Endothelial cell of umbilical vein (primary cell): ENCODE data around the gene SCAPER. TPM values are rescaled to one million over a fixed set of nuclear protein-coding genes. Genes with fewer than 3 reads are reported as not detected.

ENCODE experiments used
- BruUV-seq: library from RNA; stranded (reverse); fragments of 400-500 nt; replicated peaks from 2 replicates; lab custom pipeline; 2021; lab: Mats Ljungman, UMichigan
- CTCF ChIA-PET: fragments of 300-600, 350-600 bp; sonication (Branson Sonifier 250); formaldehyde crosslinking; loops from one replicate; lab custom pipeline; 2021; ENCODE audit warnings: antibody characterized with exemption, inconsistent platforms; lab: Charles Lee
- POLR2A ChIA-PET: fragments of 300-600, 350-600 bp; sonication (Branson Sonifier 250); formaldehyde crosslinking; loops from one replicate; lab custom pipeline; 2021; ENCODE audit warnings: antibody characterized with exemption, inconsistent platforms; lab: Charles Lee
- DNase-seq: peaks from one replicate; pipeline ENCODE4 v3.0.0-alpha.2; 2011; ENCODE audit warnings: low read depth, low spot score
- FAIRE-seq: peaks from 2 replicates; lab custom pipeline; 2011; peaks lifted over from hg19 to GRCh38; lab: Jason Lieb, UNC
- H2AFZ ChIP-seq: 2 replicates; pipeline ENCODE4 v1.6.0; 2012; ENCODE audit warnings: low read depth, low read length, control low read depth, inconsistent platforms
- H3K27ac ChIP-seq: 2 replicates; pipeline ENCODE4 v1.5.1; 2011; ENCODE audit warnings: low read depth, mild to moderate bottlenecking, control low read depth, low read length, moderate library complexity; ENCODE audit not compliant: insufficient read depth
- H3K27me3 ChIP-seq, 2 experiments: 2 replicates each; pipeline versions ENCODE4 v1.6.0 to v1.6.1; 2011; ENCODE audit warnings: low read length in 2 of 2, mixed read lengths in 1 of 2; ENCODE audit not compliant: control insufficient read depth in 2 of 2, insufficient read depth in 2 of 2
- H3K36me3 ChIP-seq, 2 experiments: 2 replicates in 1 of 2; 3 replicates in 1 of 2; pipeline ENCODE4 v1.5.1; 2011; ENCODE audit warnings: low read length in 2 of 2, mild to moderate bottlenecking in 1 of 2, moderate library complexity in 1 of 2; ENCODE audit not compliant: control insufficient read depth in 2 of 2, insufficient read depth in 2 of 2; ENCODE audit errors: extremely low read depth in 1 of 2
- H3K4me1 ChIP-seq: 3 replicates; pipeline ENCODE4 v1.5.1; 2011; ENCODE audit warnings: mild to moderate bottlenecking, low read length; ENCODE audit not compliant: control insufficient read depth, insufficient read depth; ENCODE audit errors: extremely low read depth
- H3K4me2 ChIP-seq: 2 replicates; pipeline ENCODE4 v1.6.1; 2011; ENCODE audit warnings: low read length, control low read depth, mixed read lengths; ENCODE audit not compliant: insufficient read depth
- H3K4me3 ChIP-seq, 3 experiments: fragments of 200-600 bp in 1 of 3; sonication (generic), shearing (Covaris generic) in 1 of 3; replicated peaks in 1 of 3; 2 replicates each; pipeline ENCODE4 v1.5.1; 2011 to 2016; ENCODE audit warnings: control low read depth in 3 of 3, low read length in 3 of 3, mild to moderate bottlenecking in 2 of 3, inconsistent platforms in 1 of 3, low read depth in 1 of 3, moderate library complexity in 1 of 3; ENCODE audit not compliant: insufficient read depth in 1 of 3
- H3K79me2 ChIP-seq: 2 replicates; pipeline ENCODE4 v1.6.0; 2012; ENCODE audit warnings: low read length, inconsistent platforms; ENCODE audit not compliant: control insufficient read depth, insufficient read depth
- H3K9ac ChIP-seq: replicated peaks from 2 replicates; pipeline ENCODE3; 2011; ENCODE audit warnings: low read length, control low read depth; ENCODE audit not compliant: insufficient read depth; ENCODE audit errors: extremely low read depth
- H3K9me1 ChIP-seq: replicated peaks from 3 replicates; pipeline ENCODE4 v1.6.0; 2011; ENCODE audit warnings: mild to moderate bottlenecking, low read length; ENCODE audit not compliant: control insufficient read depth, insufficient read depth; ENCODE audit errors: extremely low read depth
- H3K9me3 ChIP-seq: replicated peaks from 2 replicates; pipeline ENCODE4 v1.5.1; 2012; ENCODE audit warnings: low read length, inconsistent platforms; ENCODE audit not compliant: control insufficient read depth, insufficient read depth
- H4K20me1 ChIP-seq: replicated peaks from 2 replicates; pipeline ENCODE3; 2011; ENCODE audit warnings: mild to moderate bottlenecking, low read length; ENCODE audit not compliant: control insufficient read depth, insufficient read depth; ENCODE audit errors: extremely low read depth
- CTCF ChIP-seq, 2 donors: IDR thresholded peaks; 1 replicate in 1 of 2; 2 replicates in 1 of 2; pipeline ENCODE4 v1.5.1; 2011; ENCODE audit warnings: low read length in 2 of 2, mild to moderate bottlenecking in 2 of 2, moderate library complexity in 2 of 2, control low read depth in 1 of 2, inconsistent platforms in 1 of 2, low read depth in 1 of 2; ENCODE audit not compliant: insufficient read depth in 1 of 2; ENCODE audit errors: extremely low read depth in 1 of 2
- EZH2 ChIP-seq: IDR thresholded peaks from 2 replicates; pipeline ENCODE4 v1.6.1; 2012; ENCODE audit warnings: borderline replicate concordance, low read depth, mild to moderate bottlenecking, moderate library complexity, low read length, inconsistent platforms; ENCODE audit not compliant: severe bottlenecking
- FOS ChIP-seq: IDR thresholded peaks from 2 replicates; pipeline ENCODE4 v1.6.1; 2011; ENCODE audit warnings: mild to moderate bottlenecking, low read length, moderate library complexity, borderline replicate concordance; ENCODE audit not compliant: insufficient read depth
- GATA2 ChIP-seq: IDR thresholded peaks from 2 replicates; pipeline ENCODE4 v1.7.0; 2011; ENCODE audit warnings: low read depth, mild to moderate bottlenecking, moderate library complexity, mixed read lengths, low read length; ENCODE audit not compliant: insufficient read length, insufficient read depth
- JUN ChIP-seq: IDR thresholded peaks from 2 replicates; pipeline ENCODE4 v1.6.1; 2011; ENCODE audit warnings: borderline replicate concordance, low read depth; ENCODE audit not compliant: insufficient read length, insufficient read depth
- MYC ChIP-seq: IDR thresholded peaks from one replicate; pipeline ENCODE4 v1.6.1; 2011; ENCODE audit warnings: mild to moderate bottlenecking, low read depth, low read length
- POLR2A ChIP-seq: IDR thresholded peaks from 2 replicates; pipeline ENCODE4 v1.6.1; 2012; ENCODE audit warnings: low read depth, mild to moderate bottlenecking, control low read depth, low read length
- POLR2AphosphoS5 ChIP-seq: IDR thresholded peaks from 2 replicates; pipeline ENCODE4 v1.6.1; 2012; ENCODE audit warnings: low read depth, mild to moderate bottlenecking, control low read depth, low read length, moderate library complexity; ENCODE audit not compliant: insufficient read depth
- dilution Hi-C: fragments of 300-500 bp; cut with MboI; formaldehyde crosslinking; loops from one replicate; pipeline ENCODE4 v1.15.0; 2019; ENCODE audit warnings: low sequenced_read_pairs; ENCODE audit not compliant: extremely low pct_ligation_motif_present
- intact Hi-C: fragments of 100-400 bp; cut with micrococcal nuclease; formaldehyde crosslinking; loops from one replicate; pipeline ENCODE4 v1.10.0; 2022
- polyA plus RNA-seq, 4 experiments: library from polyadenylated mRNA; depleted of rRNA in 3 of 4; stranded (reverse) in 3 of 4; unstranded in 1 of 4; fragments of >200 nt; gene quantifications; 2 replicates each; pipeline versions ENCODE4 v1.2.1 to v1.2.3, GENCODE V29; 2011 to 2012; ENCODE audit warnings: missing spikeins in 1 of 4
- total RNA-seq: library from RNA; stranded (reverse); gene quantifications from 2 replicates; pipeline ENCODE4 v1.2.3, GENCODE V29; 2021
- TF ChIP-seq, protein P1 (sequence below): IDR thresholded peaks from 2 replicates; pipeline ENCODE4 v1.6.1; 2011; ENCODE audit not compliant: insufficient read depth, insufficient read length

SCAPER gene
- total and polyA plus RNA-seq, 2 donors (not counting 3 experiments of a cell fraction or from before 2014, with no cell fraction given), result 2.7 to 12.7 TPM

GRCh38 chr15:76799760-76800159, 105.4 kb downstream of the SCAPER start:
- TF ChIP-seq POLR2AphosphoS5 (no peak), JUN (no peak), MYC (no peak), POLR2A (no peak), FOS (no peak), GATA2 (no peak), EZH2 (no peak), CTCF (IDR thresholded peaks at IDR 0.05; ENCODE audit: extremely low read depth in 1 of 2, insufficient read depth in 1 of 2, low read depth in 1 of 2, low read length in 2 of 2) (no peak)
- TF ChIP-seq, protein P1, sequence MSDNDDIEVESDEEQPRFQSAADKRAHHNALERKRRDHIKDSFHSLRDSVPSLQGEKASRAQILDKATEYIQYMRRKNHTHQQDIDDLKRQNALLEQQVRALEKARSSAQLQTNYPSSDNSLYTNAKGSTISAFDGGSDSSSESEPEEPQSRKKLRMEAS, result no peak
- Histone ChIP-seq H4K20me1 (no peaks in the 10 kb centered on the region), H3K9me3 (no peaks in the 10 kb centered on the region), H3K9me1 (no peaks in the 10 kb centered on the region), H3K79me2 (no peaks in the 10 kb centered on the region), H3K4me3 (no peak overlapping the region), H3K9ac (no peak overlapping the region), H3K36me3 (no peaks in the 10 kb centered on the region), H3K4me1 (no peaks in the 10 kb centered on the region), H2AFZ (no peak overlapping the region), H3K27ac (no peak overlapping the region), H3K4me2 (no peak overlapping the region), H3K27me3 (no peaks in the 10 kb centered on the region)
- DNase-seq (no peak), FAIRE-seq (no peak)
- ChIA-PET CTCF (no interaction called here), POLR2A (no interaction called here)
- dilution Hi-C loops, result no loop called here
- intact Hi-C loops, result no loop called here
- BruUV-seq, result no TSS peak
